Keratinocyte (primary cell): ENCODE measurements around the gene CCDC33. TPM values are rescaled to one million over a fixed set of nuclear protein-coding genes. Genes with fewer than 3 reads are reported as not detected.

Experiments used
- DNase-seq: peaks from one replicate; pipeline ENCODE4 v3.0.0-alpha.2; 2011; ENCODE audit warnings: low read depth, missing footprints, low spot score
- FAIRE-seq: peaks from 2 replicates; lab custom pipeline; 2011; peaks lifted over from hg19 to GRCh38; lab: Jason Lieb, UNC
- H2AFZ ChIP-seq: 2 replicates; pipeline ENCODE4 v1.6.0; 2012; ENCODE audit warnings: low read length, control low read depth, inconsistent platforms; ENCODE audit not compliant: control insufficient read depth
- H3K27ac ChIP-seq: 2 replicates; pipeline ENCODE4 v1.5.1; 2011; ENCODE audit warnings: low read length; ENCODE audit not compliant: control insufficient read depth, insufficient read depth
- H3K27me3 ChIP-seq: 3 replicates; pipeline ENCODE4 v1.6.0; 2011; ENCODE audit warnings: low read length; ENCODE audit not compliant: control insufficient read depth, insufficient read depth; ENCODE audit errors: extremely low read depth
- H3K36me3 ChIP-seq, 2 experiments: 2 replicates in 1 of 2; 3 replicates in 1 of 2; pipeline ENCODE4 v1.5.1; 2011; ENCODE audit warnings: low read length in 2 of 2, mild to moderate bottlenecking in 1 of 2; ENCODE audit not compliant: control insufficient read depth in 2 of 2, insufficient read depth in 2 of 2; ENCODE audit errors: extremely low read depth in 1 of 2
- H3K4me1 ChIP-seq: 3 replicates; pipeline ENCODE4 v1.5.1; 2011; ENCODE audit warnings: low read length; ENCODE audit not compliant: control insufficient read depth, insufficient read depth; ENCODE audit errors: extremely low read depth
- H3K4me2 ChIP-seq: 3 replicates; pipeline ENCODE4 v1.6.0; 2011; ENCODE audit warnings: low read depth, low read length; ENCODE audit not compliant: control insufficient read depth, insufficient read depth; ENCODE audit errors: extremely low read depth
- H3K4me3 ChIP-seq, 3 experiments: fragments of 200-600 bp in 1 of 3; sonication (generic) in 1 of 3; 2 replicates in 2 of 3; 3 replicates in 1 of 3; pipeline ENCODE4 v1.5.1; 2011 to 2016; ENCODE audit warnings: low read length in 3 of 3, mild to moderate bottlenecking in 3 of 3, control low read depth in 2 of 3, inconsistent platforms in 1 of 3, low read depth in 1 of 3, mixed read lengths in 1 of 3, mixed run types in 1 of 3, moderate library complexity in 1 of 3; ENCODE audit not compliant: control insufficient read depth in 2 of 3, insufficient read depth in 2 of 3; ENCODE audit errors: extremely low read depth in 1 of 3
- H3K79me2 ChIP-seq: 2 replicates; pipeline ENCODE4 v1.6.0; 2012; ENCODE audit warnings: low read length; ENCODE audit not compliant: control insufficient read depth, insufficient read depth
- H3K9ac ChIP-seq: 3 replicates; pipeline ENCODE4 v1.6.0; 2011; ENCODE audit warnings: low read length; ENCODE audit not compliant: control insufficient read depth, insufficient read depth; ENCODE audit errors: extremely low read depth
- H3K9me1 ChIP-seq: 3 replicates; pipeline ENCODE4 v1.6.0; 2011; ENCODE audit warnings: low read length; ENCODE audit not compliant: control insufficient read depth, insufficient read depth; ENCODE audit errors: extremely low read depth
- H3K9me3 ChIP-seq: 2 replicates; pipeline ENCODE4 v1.5.1; 2012; ENCODE audit warnings: low read depth, low read length; ENCODE audit not compliant: control insufficient read depth
- H4K20me1 ChIP-seq: 3 replicates; pipeline ENCODE4 v1.6.0; 2011; ENCODE audit warnings: low read length; ENCODE audit not compliant: control insufficient read depth, insufficient read depth; ENCODE audit errors: extremely low read depth
- EZH2 ChIP-seq: IDR thresholded peaks from one replicate; pipeline ENCODE4 v1.6.1; 2012; ENCODE audit warnings: inconsistent platforms, mild to moderate bottlenecking, low read length, moderate library complexity
- dilution Hi-C: fragments of 300-500 bp; cut with MboI; formaldehyde crosslinking; loops from one replicate; pipeline ENCODE4 v1.7.0; 2020; ENCODE audit warnings: low sequenced_read_pairs; ENCODE audit not compliant: extremely low pct_ligation_motif_present
- polyA plus RNA-seq, 5 experiments: library from polyadenylated mRNA; depleted of rRNA in 3 of 5; stranded (reverse) in 3 of 5; stranded (forward) in 1 of 5; unstranded in 1 of 5; fragments of >200 nt; gene quantifications; 1 replicate in 1 of 5; 2 replicates in 3 of 5; 3 replicates in 1 of 5; pipeline versions ENCODE4 v1.2.1 to v1.2.3, GENCODE V29; 2011 to 2012; ENCODE audit warnings: missing spikeins in 2 of 5, low read depth in 1 of 5, low replicate concordance in 1 of 5
- TF ChIP-seq, protein P1 (sequence below), 3 experiments: IDR thresholded peaks in 1 of 3; conservative IDR thresholded peaks in 1 of 3; optimal IDR thresholded peaks in 1 of 3; 2 replicates in 2 of 3; 3 replicates in 1 of 3; pipeline versions ENCODE3 to v1.5.1; 2011; ENCODE audit warnings: low read length in 3 of 3, mild to moderate bottlenecking in 3 of 3, moderate library complexity in 2 of 3, control low read depth in 1 of 3, inconsistent platforms in 1 of 3; ENCODE audit not compliant: insufficient read depth in 2 of 3; ENCODE audit errors: extremely low read depth in 1 of 3

CCDC33 gene
- polyA plus RNA-seq, 1 donor (not counting 4 experiments of a cell fraction or from before 2014, with no cell fraction given) = not detected

DNA sequence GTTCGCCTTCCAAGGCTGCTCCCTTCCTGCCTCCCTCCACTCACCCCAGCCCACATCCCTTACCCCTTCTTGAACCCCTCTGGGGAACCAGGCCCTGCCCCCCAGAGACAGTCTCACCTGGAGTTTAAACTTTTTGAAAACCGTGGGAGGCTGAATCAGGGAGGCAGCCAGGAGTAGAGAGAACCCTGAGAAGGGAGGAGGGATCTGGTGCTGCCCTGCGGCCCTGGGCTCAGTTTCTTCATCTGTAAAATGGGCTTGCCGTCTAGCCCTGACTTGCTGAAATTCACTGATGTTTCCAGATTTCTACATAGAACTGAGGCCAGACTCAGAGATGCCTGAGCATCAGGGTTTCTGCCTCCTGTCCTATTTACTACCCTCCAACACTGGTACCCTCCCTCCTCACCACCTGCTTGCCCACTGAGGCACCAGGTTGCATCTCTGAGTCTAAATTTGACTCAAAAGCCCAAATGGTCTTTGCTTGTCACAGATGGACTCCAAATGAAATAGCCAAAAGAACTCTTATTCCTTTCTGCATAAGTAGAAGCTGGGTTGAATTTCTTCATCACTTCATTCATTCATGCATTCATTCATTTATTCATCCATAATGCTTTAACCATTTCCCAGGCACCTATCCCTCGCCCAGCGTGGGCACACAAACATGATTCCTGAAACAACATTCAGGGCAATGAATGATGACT lies 21.7 kb upstream of the CCDC33 start:
- Histone ChIP-seq H3K27me3 (peaks cover 28% of the 10 kb centered on the region), H3K4me3 (no peak overlapping the region), H3K9me1 (no peaks in the 10 kb centered on the region), H3K4me2 (no peak overlapping the region), H3K79me2 (no peaks in the 10 kb centered on the region), H3K9me3 (no peaks in the 10 kb centered on the region), H2AFZ (no peak overlapping the region), H3K4me1 (peaks cover 5% of the 10 kb centered on the region), H3K27ac (no peak overlapping the region), H3K9ac (no peak overlapping the region), H3K36me3 (no peaks in the 10 kb centered on the region), H4K20me1 (no peaks in the 10 kb centered on the region)
- FAIRE-seq (no peak), DNase-seq (no peak)
- dilution Hi-C loops = no loop called here
- TF ChIP-seq, protein P1, sequence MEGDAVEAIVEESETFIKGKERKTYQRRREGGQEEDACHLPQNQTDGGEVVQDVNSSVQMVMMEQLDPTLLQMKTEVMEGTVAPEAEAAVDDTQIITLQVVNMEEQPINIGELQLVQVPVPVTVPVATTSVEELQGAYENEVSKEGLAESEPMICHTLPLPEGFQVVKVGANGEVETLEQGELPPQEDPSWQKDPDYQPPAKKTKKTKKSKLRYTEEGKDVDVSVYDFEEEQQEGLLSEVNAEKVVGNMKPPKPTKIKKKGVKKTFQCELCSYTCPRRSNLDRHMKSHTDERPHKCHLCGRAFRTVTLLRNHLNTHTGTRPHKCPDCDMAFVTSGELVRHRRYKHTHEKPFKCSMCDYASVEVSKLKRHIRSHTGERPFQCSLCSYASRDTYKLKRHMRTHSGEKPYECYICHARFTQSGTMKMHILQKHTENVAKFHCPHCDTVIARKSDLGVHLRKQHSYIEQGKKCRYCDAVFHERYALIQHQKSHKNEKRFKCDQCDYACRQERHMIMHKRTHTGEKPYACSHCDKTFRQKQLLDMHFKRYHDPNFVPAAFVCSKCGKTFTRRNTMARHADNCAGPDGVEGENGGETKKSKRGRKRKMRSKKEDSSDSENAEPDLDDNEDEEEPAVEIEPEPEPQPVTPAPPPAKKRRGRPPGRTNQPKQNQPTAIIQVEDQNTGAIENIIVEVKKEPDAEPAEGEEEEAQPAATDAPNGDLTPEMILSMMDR (optimal IDR thresholded peaks at IDR 0.05 in 1 of 3, IDR thresholded peaks at IDR 0.05 in 1 of 3, conservative IDR thresholded peaks at IDR 0.05 in 1 of 3; ENCODE audit: extremely low read depth in 1 of 3, insufficient read depth in 2 of 3, low read length in 3 of 3) = no peak
- TF ChIP-seq EZH2 = no peak

GRCh38 chr15:74215958-74216357 lies 20.2 kb upstream of the CCDC33 start:
- no peak overlapping the region for H3K9ac ChIP-seq
- H2AFZ ChIP-seq = no peak overlapping the region
- DNase-seq (no peak), FAIRE-seq (no peak)
- no peaks in the 10 kb centered on the region for H3K9me1 ChIP-seq
- no peak overlapping the region for H3K4me2 ChIP-seq
- H3K9me3 ChIP-seq = no peaks in the 10 kb centered on the region
- H3K4me1 ChIP-seq = peaks cover 5% of the 10 kb centered on the region
- no peaks in the 10 kb centered on the region for H4K20me1 ChIP-seq
- no peak for TF ChIP-seq EZH2
- TF ChIP-seq, protein P1 (optimal IDR thresholded peaks at IDR 0.05 in 1 of 3, IDR thresholded peaks at IDR 0.05 in 1 of 3, conservative IDR thresholded peaks at IDR 0.05 in 1 of 3; ENCODE audit: extremely low read depth in 1 of 3, insufficient read depth in 2 of 3, low read length in 3 of 3) = no peak
- dilution Hi-C loops = no loop called here
- peaks cover 40% of the 10 kb centered on the region for H3K27me3 ChIP-seq
- no peaks in the 10 kb centered on the region for H3K79me2 ChIP-seq
- H3K27ac ChIP-seq = no peak overlapping the region
- H3K36me3 ChIP-seq = no peaks in the 10 kb centered on the region
- H3K4me3 ChIP-seq = no peak overlapping the region
